Measurements from ENCODE around the gene CHST7.

The CHST7 gene

GRCh38 chrX:46575991-46576392 is 2.4 kb downstream of the CHST7 start:
- no peak for TF ChIP-seq CTCF (IDR thresholded peaks at IDR 0.05; ENCODE audit: insufficient read depth, low read length)
- TF ChIP-seq POLR2AphosphoS5 (IDR thresholded peaks at IDR 0.05; ENCODE audit: low read depth) = no peak
- TF ChIP-seq SPI1 (IDR thresholded peaks at IDR 0.05; ENCODE audit: borderline replicate concordance, low read depth) = no peak
- no peak for TF ChIP-seq REST (IDR thresholded peaks at IDR 0.05; ENCODE audit: insufficient replicate concordance, low read depth)
- TF ChIP-seq GABPA (IDR thresholded peaks at IDR 0.05; ENCODE audit: low read depth) = no peak
- peak overlapping the region; percentile 57; the same call in 1 of the 2 replicates for H3K4me3 ChIP-seq (replicated peaks; ENCODE audit: insufficient read depth, low read length)
- no peaks in the 10 kb centered on the region for H3K27me3 ChIP-seq (ENCODE audit: insufficient read depth, poor library complexity, severe bottlenecking)
- no peak overlapping the region for H3K27ac ChIP-seq (replicated peaks)
- DNase-seq (ENCODE audit: low read depth in 1 of 2, low spot score in 1 of 2) = no peak

DNA sequence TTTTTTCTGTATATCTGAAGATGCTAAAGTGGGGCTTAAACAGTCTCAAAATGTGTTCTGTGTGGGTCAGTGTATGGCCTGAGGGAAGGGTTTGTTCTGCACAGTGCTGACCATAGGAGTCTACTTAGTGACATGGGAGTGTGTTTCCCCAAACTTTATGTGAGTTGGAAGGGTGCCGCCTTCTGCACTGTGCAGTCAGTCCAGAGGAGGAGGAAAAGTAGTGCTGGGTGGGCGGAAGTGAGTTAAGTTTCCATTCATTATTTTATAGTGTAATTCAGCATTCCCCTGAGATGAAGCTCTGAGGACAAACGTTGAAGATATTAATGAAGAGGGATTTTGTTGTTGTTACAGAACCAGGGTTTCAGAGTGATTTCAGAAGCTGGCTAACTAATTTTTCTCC is 2.9 kb downstream of the CHST7 start:
- Histone ChIP-seq H3K4me3 (replicated peaks; ENCODE audit: insufficient read depth, low read length) (no peak overlapping the region; the same call in 1 of the 2 replicates), H3K27ac (replicated peaks) (no peak overlapping the region), H3K27me3 (ENCODE audit: insufficient read depth, poor library complexity, severe bottlenecking) (no peaks in the 10 kb centered on the region)
- TF ChIP-seq REST (IDR thresholded peaks at IDR 0.05; ENCODE audit: insufficient replicate concordance, low read depth) (no peak), GABPA (IDR thresholded peaks at IDR 0.05; ENCODE audit: low read depth) (no peak), CTCF (IDR thresholded peaks at IDR 0.05; ENCODE audit: insufficient read depth, low read length) (no peak), POLR2AphosphoS5 (IDR thresholded peaks at IDR 0.05; ENCODE audit: low read depth) (no peak), SPI1 (IDR thresholded peaks at IDR 0.05; ENCODE audit: borderline replicate concordance, low read depth) (no peak)
- DNase-seq (ENCODE audit: low read depth in 1 of 2, low spot score in 1 of 2) = no peak

DNA sequence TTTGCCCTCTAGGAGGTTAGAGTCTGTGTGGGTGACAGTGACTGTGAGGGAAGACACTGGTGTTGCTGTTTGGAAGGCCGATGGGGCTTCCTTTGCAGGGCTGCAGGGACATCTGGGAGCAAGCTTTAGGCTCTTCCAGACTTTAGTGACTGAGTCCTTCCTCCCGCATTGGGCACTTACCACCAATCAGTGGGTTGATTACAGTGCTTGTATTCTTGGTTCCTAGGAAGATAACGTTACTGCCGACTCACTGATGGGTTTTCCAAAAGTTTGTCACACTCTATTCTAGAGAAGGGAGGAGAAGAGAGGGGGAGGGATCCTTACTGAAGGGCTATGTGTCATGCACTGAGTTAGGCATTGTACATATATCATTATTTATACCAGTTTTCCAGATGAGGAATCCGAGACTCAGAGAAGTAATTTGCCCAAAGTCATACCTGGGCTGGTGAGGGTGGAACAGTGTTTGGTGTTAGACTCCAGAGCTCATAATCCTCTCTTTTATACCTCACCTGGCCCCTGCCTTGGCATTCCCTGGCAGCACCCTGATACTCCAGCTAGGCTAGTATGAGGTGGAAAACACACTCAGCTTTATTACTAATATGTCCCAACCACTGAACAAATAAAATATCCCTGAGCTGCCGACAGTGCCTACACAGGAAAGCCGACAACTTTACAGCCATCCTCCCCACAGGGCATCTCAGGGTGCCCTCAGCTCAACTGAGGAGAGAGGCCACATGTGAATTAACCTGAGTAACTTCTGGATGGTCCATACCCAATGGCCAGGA is 3.8 kb downstream of the CHST7 start:
- no peak for TF ChIP-seq REST (IDR thresholded peaks at IDR 0.05; ENCODE audit: insufficient replicate concordance, low read depth)
- no peak for TF ChIP-seq SPI1 (IDR thresholded peaks at IDR 0.05; ENCODE audit: borderline replicate concordance, low read depth)
- TF ChIP-seq POLR2AphosphoS5 (IDR thresholded peaks at IDR 0.05; ENCODE audit: low read depth) = no peak
- no peak for TF ChIP-seq CTCF (IDR thresholded peaks at IDR 0.05; ENCODE audit: insufficient read depth, low read length)
- no peak for TF ChIP-seq GABPA (IDR thresholded peaks at IDR 0.05; ENCODE audit: low read depth)
- H3K4me3 ChIP-seq (replicated peaks; ENCODE audit: insufficient read depth, low read length) = no peak overlapping the region
- no peak for DNase-seq (ENCODE audit: low read depth in 1 of 2, low spot score in 1 of 2)
- no peak overlapping the region for H3K27ac ChIP-seq (replicated peaks)
- no peaks in the 10 kb centered on the region for H3K27me3 ChIP-seq (ENCODE audit: insufficient read depth, poor library complexity, severe bottlenecking)

Data from HL-60 (cell line).